HUDEP-2 (cell line): ENCODE measurements around the gene PYGO1.
"Not testable (repeated sequence)": the region's sequence is repeated elsewhere in the genome, so short reads cannot be mapped to it uniquely, and the experiment has no call there.

ENCODE experiments used
- DNase-seq, 76 experiments: peaks; one replicate each; lab custom pipeline; 2025; ENCODE audit not compliant: unreplicated experiment in 76 of 76; lab: John Stamatoyannopoulos, UW

The PYGO1 gene

GRCh38 chr15:55588070-55588814, at the start of gene PYGO1:
TSS of gene PYGO1 (minus strand) at chr15:55588345. CDS start at chr15:55587883, 462 bp downstream.
- peak in 51 of 76 experiments; percentile 2 to 61 (median 34) for DNase-seq

- no peak for DNase-seq
Measured at GRCh38 chr15:55637086-55637485, 48.9 kb upstream of the PYGO1 start.

- no peak for DNase-seq
Measured at GRCh38 chr15:55633731-55634130, 45.6 kb upstream of the PYGO1 start.

GRCh38 chr15:55632434-55632833, 44.3 kb upstream of the PYGO1 start:
- DNase-seq, result no peak

GRCh38 chr15:55630858-55631257, 42.7 kb upstream of the PYGO1 start:
- DNase-seq, result no peak

GRCh38 chr15:55628369-55628730, 40.2 kb upstream of the PYGO1 start:
- no peak for DNase-seq

- DNase-seq, result peak in 10 of 76 experiments; percentile 1 to 28 (median 6)
Measured at GRCh38 chr15:55627730-55628368, 39.7 kb upstream of the PYGO1 start.

- DNase-seq, result no peak
Measured at GRCh38 chr15:55619783-55620182, 31.6 kb upstream of the PYGO1 start.

GRCh38 chr15:55618387-55618786, 30.2 kb upstream of the PYGO1 start:
- no peak for DNase-seq

GRCh38 chr15:55615445-55615844, 27.3 kb upstream of the PYGO1 start:
- DNase-seq, result no peak

- DNase-seq, result no peak
Measured at GRCh38 chr15:55613727-55614126, 25.6 kb upstream of the PYGO1 start.

GRCh38 chr15:55606214-55606613, 18.1 kb upstream of the PYGO1 start:
- no peak for DNase-seq

- no peak for DNase-seq
Measured at GRCh38 chr15:55601374-55601773, 13.2 kb upstream of the PYGO1 start.

- DNase-seq, result no peak
Measured at GRCh38 chr15:55599439-55599838, 11.3 kb upstream of the PYGO1 start.

- not testable (repeated sequence) for DNase-seq
Measured at GRCh38 chr15:55593019-55593418, 4.9 kb upstream of the PYGO1 start.

GRCh38 chr15:55590788-55591187, 2.6 kb upstream of the PYGO1 start:
- DNase-seq, result no peak

GRCh38 chr15:55589287-55589686, 1.1 kb upstream of the PYGO1 start:
- no peak for DNase-seq

- DNase-seq, result no peak
Measured at GRCh38 chr15:55588815-55589115, 620 bp upstream of the PYGO1 start.

- peak in 16 of 76 experiments; percentile 6 to 48 (median 25) for DNase-seq
Measured at GRCh38 chr15:55587321-55588069, 650 bp downstream of the PYGO1 start.

GRCh38 chr15:55586808-55587207, 1.3 kb downstream of the PYGO1 start:
- no peak for DNase-seq

- peak in 3 of 76 experiments; percentile 10 to 33 (median 17) for DNase-seq
Measured at GRCh38 chr15:55576943-55577342, 11.2 kb downstream of the PYGO1 start.

- no peak for DNase-seq
Measured at GRCh38 chr15:55574096-55574495, 14.0 kb downstream of the PYGO1 start.
